Measurements from ENCODE around the gene RNF223. TPM values are rescaled to one million over a fixed set of nuclear protein-coding genes. Genes with fewer than 3 reads are reported as not detected.

RNF223 gene
- total and polyA plus RNA-seq, 4 donors: 0.14 TPM; not detected in 3

DNA sequence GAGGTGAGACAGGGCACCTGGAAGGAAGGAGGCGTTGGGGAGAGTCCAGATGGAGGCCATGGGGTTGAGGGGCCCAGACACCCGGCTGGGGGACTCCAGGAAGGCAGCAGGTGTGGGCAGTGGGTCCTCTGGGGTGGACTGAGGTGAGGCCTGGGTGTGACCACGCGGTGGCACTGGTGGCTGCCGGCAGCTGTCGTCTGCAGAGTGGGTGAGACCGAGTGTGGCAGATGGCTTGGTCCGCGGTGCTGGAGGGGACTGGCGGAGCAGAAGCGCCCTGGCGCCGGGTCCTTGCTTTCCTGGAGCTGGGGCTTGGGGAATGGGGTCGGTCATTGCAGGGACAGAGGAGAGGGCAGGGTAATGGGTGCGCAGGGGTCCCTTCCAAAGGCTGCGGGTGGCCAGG, 41.7 kb downstream of the RNF223 start:
- Histone ChIP-seq H3K4me1 (ENCODE audit: control insufficient read depth in 4 of 4, insufficient read depth in 4 of 4, low read length in 3 of 4) (peaks cover 4 to 14% (median 11%) of the 10 kb centered on the region in 4 donors), H3K4me3 (ENCODE audit: low read depth in 1 of 3, low read length in 3 of 3) (no peak overlapping the region), H3K9ac (ENCODE audit: low read depth in 1 of 2, low read length in 2 of 2) (no peak overlapping the region), H3K27ac (ENCODE audit: low read depth in 1 of 2, low read length in 2 of 2) (no peak overlapping the region), H3K36me3 (ENCODE audit: control insufficient read depth in 4 of 4, insufficient read depth in 3 of 4, low read depth in 1 of 4, low read length in 3 of 4) (no peaks in the 10 kb centered on the region), H3K9me3 (ENCODE audit: control insufficient read depth in 4 of 4, low read length in 3 of 4) (no peaks in the 10 kb centered on the region), H3K27me3 (ENCODE audit: control insufficient read depth in 4 of 4, insufficient read depth in 4 of 4, low read length in 3 of 4) (peaks cover 0 to 2% (median 0%) of the 10 kb centered on the region in 4 donors)
- no peak for DNase-seq (ENCODE audit: low spot score)
- TF ChIP-seq EGR1 (IDR thresholded peaks at IDR 0.05; ENCODE audit: low read depth in 2 of 2): no peak
- TF ChIP-seq HNF4A (conservative IDR thresholded peaks at IDR 0.05): no peak
- TF ChIP-seq YY1 (IDR thresholded peaks at IDR 0.05): no peak
- TF ChIP-seq RXRA (IDR thresholded peaks at IDR 0.05): no peak
- no peak for TF ChIP-seq JUND (IDR thresholded peaks at IDR 0.05)
- TF ChIP-seq HNF4G (IDR thresholded peaks at IDR 0.05): no peak
- TF ChIP-seq, protein P1, sequence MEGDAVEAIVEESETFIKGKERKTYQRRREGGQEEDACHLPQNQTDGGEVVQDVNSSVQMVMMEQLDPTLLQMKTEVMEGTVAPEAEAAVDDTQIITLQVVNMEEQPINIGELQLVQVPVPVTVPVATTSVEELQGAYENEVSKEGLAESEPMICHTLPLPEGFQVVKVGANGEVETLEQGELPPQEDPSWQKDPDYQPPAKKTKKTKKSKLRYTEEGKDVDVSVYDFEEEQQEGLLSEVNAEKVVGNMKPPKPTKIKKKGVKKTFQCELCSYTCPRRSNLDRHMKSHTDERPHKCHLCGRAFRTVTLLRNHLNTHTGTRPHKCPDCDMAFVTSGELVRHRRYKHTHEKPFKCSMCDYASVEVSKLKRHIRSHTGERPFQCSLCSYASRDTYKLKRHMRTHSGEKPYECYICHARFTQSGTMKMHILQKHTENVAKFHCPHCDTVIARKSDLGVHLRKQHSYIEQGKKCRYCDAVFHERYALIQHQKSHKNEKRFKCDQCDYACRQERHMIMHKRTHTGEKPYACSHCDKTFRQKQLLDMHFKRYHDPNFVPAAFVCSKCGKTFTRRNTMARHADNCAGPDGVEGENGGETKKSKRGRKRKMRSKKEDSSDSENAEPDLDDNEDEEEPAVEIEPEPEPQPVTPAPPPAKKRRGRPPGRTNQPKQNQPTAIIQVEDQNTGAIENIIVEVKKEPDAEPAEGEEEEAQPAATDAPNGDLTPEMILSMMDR (IDR thresholded peaks at IDR 0.05; ENCODE audit: low read depth, low read length, missing input control): peak; percentile 21
- TF ChIP-seq, protein P2, sequence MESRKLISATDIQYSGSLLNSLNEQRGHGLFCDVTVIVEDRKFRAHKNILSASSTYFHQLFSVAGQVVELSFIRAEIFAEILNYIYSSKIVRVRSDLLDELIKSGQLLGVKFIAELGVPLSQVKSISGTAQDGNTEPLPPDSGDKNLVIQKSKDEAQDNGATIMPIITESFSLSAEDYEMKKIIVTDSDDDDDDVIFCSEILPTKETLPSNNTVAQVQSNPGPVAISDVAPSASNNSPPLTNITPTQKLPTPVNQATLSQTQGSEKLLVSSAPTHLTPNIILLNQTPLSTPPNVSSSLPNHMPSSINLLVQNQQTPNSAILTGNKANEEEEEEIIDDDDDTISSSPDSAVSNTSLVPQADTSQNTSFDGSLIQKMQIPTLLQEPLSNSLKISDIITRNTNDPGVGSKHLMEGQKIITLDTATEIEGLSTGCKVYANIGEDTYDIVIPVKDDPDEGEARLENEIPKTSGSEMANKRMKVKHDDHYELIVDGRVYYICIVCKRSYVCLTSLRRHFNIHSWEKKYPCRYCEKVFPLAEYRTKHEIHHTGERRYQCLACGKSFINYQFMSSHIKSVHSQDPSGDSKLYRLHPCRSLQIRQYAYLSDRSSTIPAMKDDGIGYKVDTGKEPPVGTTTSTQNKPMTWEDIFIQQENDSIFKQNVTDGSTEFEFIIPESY (IDR thresholded peaks at IDR 0.05): no peak
- TF ChIP-seq, protein P3, sequence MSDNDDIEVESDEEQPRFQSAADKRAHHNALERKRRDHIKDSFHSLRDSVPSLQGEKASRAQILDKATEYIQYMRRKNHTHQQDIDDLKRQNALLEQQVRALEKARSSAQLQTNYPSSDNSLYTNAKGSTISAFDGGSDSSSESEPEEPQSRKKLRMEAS (IDR thresholded peaks at IDR 0.05): no peak
- no peak for TF ChIP-seq SP1 (IDR thresholded peaks at IDR 0.05)
- no peak for TF ChIP-seq GABPA (IDR thresholded peaks at IDR 0.05 in 1 of 2, conservative IDR thresholded peaks at IDR 0.05 in 1 of 2)
- no peak for TF ChIP-seq TAF1 (conservative IDR thresholded peaks at IDR 0.05)
- TF ChIP-seq, protein P4, sequence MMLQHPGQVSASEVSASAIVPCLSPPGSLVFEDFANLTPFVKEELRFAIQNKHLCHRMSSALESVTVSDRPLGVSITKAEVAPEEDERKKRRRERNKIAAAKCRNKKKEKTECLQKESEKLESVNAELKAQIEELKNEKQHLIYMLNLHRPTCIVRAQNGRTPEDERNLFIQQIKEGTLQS (IDR thresholded peaks at IDR 0.05): no peak
- TF ChIP-seq NR2F2 (IDR thresholded peaks at IDR 0.05): no peak
- TF ChIP-seq, protein P5, sequence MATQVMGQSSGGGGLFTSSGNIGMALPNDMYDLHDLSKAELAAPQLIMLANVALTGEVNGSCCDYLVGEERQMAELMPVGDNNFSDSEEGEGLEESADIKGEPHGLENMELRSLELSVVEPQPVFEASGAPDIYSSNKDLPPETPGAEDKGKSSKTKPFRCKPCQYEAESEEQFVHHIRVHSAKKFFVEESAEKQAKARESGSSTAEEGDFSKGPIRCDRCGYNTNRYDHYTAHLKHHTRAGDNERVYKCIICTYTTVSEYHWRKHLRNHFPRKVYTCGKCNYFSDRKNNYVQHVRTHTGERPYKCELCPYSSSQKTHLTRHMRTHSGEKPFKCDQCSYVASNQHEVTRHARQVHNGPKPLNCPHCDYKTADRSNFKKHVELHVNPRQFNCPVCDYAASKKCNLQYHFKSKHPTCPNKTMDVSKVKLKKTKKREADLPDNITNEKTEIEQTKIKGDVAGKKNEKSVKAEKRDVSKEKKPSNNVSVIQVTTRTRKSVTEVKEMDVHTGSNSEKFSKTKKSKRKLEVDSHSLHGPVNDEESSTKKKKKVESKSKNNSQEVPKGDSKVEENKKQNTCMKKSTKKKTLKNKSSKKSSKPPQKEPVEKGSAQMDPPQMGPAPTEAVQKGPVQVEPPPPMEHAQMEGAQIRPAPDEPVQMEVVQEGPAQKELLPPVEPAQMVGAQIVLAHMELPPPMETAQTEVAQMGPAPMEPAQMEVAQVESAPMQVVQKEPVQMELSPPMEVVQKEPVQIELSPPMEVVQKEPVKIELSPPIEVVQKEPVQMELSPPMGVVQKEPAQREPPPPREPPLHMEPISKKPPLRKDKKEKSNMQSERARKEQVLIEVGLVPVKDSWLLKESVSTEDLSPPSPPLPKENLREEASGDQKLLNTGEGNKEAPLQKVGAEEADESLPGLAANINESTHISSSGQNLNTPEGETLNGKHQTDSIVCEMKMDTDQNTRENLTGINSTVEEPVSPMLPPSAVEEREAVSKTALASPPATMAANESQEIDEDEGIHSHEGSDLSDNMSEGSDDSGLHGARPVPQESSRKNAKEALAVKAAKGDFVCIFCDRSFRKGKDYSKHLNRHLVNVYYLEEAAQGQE (IDR thresholded peaks at IDR 0.05): no peak
- TF ChIP-seq FOXA2 (IDR thresholded peaks at IDR 0.05): no peak
- peak in 1 of 2 donors; percentile 51 for TF ChIP-seq RAD21 (IDR thresholded peaks at IDR 0.05)
- 53% methylated on average over 16 of the region's 16 CpGs for WGBS

Measured in liver (tissue), 9 donors.